HepG2 (cell line): ENCODE data around the gene ASL. TPM values are rescaled to one million over a fixed set of nuclear protein-coding genes. Genes with fewer than 3 reads are reported as not detected.
A peak's percentile ranks its signal among the peaks of the same experiment; 100 is the strongest.

ENCODE experiments used
- ATAC-seq: fragments of 200-7000 bp; cut with Tn5 transposase; 3 replicates; pipeline ENCODE4 v1.9.1; 2020; ENCODE audit warnings: mild to moderate bottlenecking, moderate library complexity
- BruUV-seq: library from RNA; stranded (reverse); fragments of 400-500 nt; replicated peaks from 2 replicates; lab custom pipeline; 2021; lab: Mats Ljungman, UMichigan
- CTCF ChIA-PET: fragments of 300-600 bp; formaldehyde crosslinking; extraction: SDS; loops from one replicate; lab custom pipeline; 2021; ENCODE audit warnings: low total read pairs, inconsistent platforms, low intra/inter-chr PET ratio; lab: Yijun Ruan, JAX
- POLR2A ChIA-PET: fragments of 350-600 bp; sonication (Branson Sonifier 250); formaldehyde crosslinking; loops from one replicate; lab custom pipeline; 2020; ENCODE audit warnings: antibody characterized with exemption, inconsistent platforms; lab: Yijun Ruan, JAX
- DNase-seq: peaks from one replicate; pipeline ENCODE4 v3.0.0-alpha.2; 2015; ENCODE audit warnings: low spot score
- FAIRE-seq: peaks from 3 replicates; lab custom pipeline; 2011; peaks lifted over from hg19 to GRCh38; lab: Jason Lieb, UNC
- H2AFZ ChIP-seq: one replicate; pipeline ENCODE4 v1.6.1; 2011; ENCODE audit warnings: low read length, inconsistent platforms
- H3K27ac ChIP-seq: fragments of 300-600 bp; 3 replicates; pipeline ENCODE4 v1.8.0; 2011; ENCODE audit warnings: mixed run types, mild to moderate bottlenecking, mixed read lengths, low read length, inconsistent platforms; ENCODE audit not compliant: insufficient read depth; ENCODE audit errors: extremely low read length
- H3K27me3 ChIP-seq, 2 experiments: fragments of 200-600 bp in 1 of 2; 2 replicates in 1 of 2; 3 replicates in 1 of 2; pipeline versions ENCODE4 v1.6.0 to v1.8.0; 2011; ENCODE audit warnings: low read length in 2 of 2, mild to moderate bottlenecking in 2 of 2, moderate library complexity in 2 of 2, inconsistent platforms in 1 of 2; ENCODE audit not compliant: insufficient read depth in 2 of 2, control insufficient read depth in 1 of 2
- H3K36me3 ChIP-seq, 2 experiments: fragments of 200-600 bp in 1 of 2; replicated peaks in 1 of 2; 2 replicates in 1 of 2; 3 replicates in 1 of 2; pipeline versions ENCODE4 v1.5.1 to v1.8.0; 2011; ENCODE audit warnings: low read length in 2 of 2, inconsistent platforms in 1 of 2; ENCODE audit not compliant: insufficient read depth in 2 of 2, control insufficient read depth in 1 of 2
- H3K4me1 ChIP-seq: 2 replicates; pipeline ENCODE4 v1.5.1; 2012; ENCODE audit warnings: low read length, inconsistent platforms; ENCODE audit not compliant: insufficient read depth
- H3K4me2 ChIP-seq: 2 replicates; pipeline ENCODE4 v1.6.0; 2011; ENCODE audit warnings: low read depth, low read length, inconsistent platforms
- H3K4me3 ChIP-seq, 3 experiments: fragments of 200-600 bp in 1 of 3; sonication (generic), shearing (Covaris generic) in 1 of 3; replicated peaks in 1 of 3; 2 replicates each; pipeline ENCODE4 v1.5.1; 2011 to 2016; ENCODE audit warnings: low read length in 3 of 3, inconsistent platforms in 2 of 3, low read depth in 2 of 3, mild to moderate bottlenecking in 2 of 3, control low read depth in 1 of 3, mixed read lengths in 1 of 3; ENCODE audit not compliant: insufficient read depth in 1 of 3
- H3K79me2 ChIP-seq: one replicate; pipeline ENCODE4 v1.6.1; 2011; ENCODE audit warnings: low read length, inconsistent platforms; ENCODE audit not compliant: insufficient read depth
- H3K9ac ChIP-seq: 2 replicates; pipeline ENCODE4 v1.6.0; 2011; ENCODE audit warnings: mild to moderate bottlenecking, low read depth, low read length, inconsistent platforms; ENCODE audit not compliant: insufficient read depth
- H3K9me3 ChIP-seq: 2 replicates; pipeline ENCODE4 v1.5.1; 2012; ENCODE audit warnings: mild to moderate bottlenecking, low read length
- H4K20me1 ChIP-seq: 2 replicates; pipeline ENCODE4 v1.6.0; 2011; ENCODE audit warnings: inconsistent platforms, mild to moderate bottlenecking, low read length, moderate library complexity; ENCODE audit not compliant: insufficient read depth
- FOSL2 ChIP-seq: sonication (generic); formaldehyde crosslinking; IDR thresholded peaks from 2 replicates; pipeline ENCODE4 v1.4.0; 2020; ENCODE audit warnings: missing genetic modification reagents
- FOXA1 ChIP-seq, 2 experiments: fragments of 450-650 bp in 1 of 2; sonication (generic) in 1 of 2; formaldehyde crosslinking in 1 of 2; IDR thresholded peaks; 2 replicates each; pipeline versions ENCODE4 v1.4.0 to v1.6.1; 2016 to 2020; ENCODE audit warnings: missing genetic modification reagents in 1 of 2
- HNRNPUL1 ChIP-seq: fragments of 200-400 bp; formaldehyde crosslinking; IDR thresholded peaks from 2 replicates; pipeline ENCODE4 v1.6.1; 2017; ENCODE audit warnings: low read depth, mild to moderate bottlenecking, low read length, moderate library complexity
- MBNL3 ChIP-seq: fragments of 250-450 bp; sonication (Bioruptor Pico); conservative IDR thresholded peaks from 2 replicates; pipeline ENCODE4 v1.8.0; 2022; ENCODE audit warnings: mild to moderate bottlenecking, inconsistent platforms
- MYNN ChIP-seq: sonication (generic); formaldehyde crosslinking; IDR thresholded peaks from 2 replicates; pipeline ENCODE4 v1.4.0; 2020; ENCODE audit warnings: mild to moderate bottlenecking, low read depth, missing genetic modification reagents
- TEAD3 ChIP-seq: optimal IDR thresholded peaks from 2 replicates; pipeline ENCODE3; 2016; ENCODE audit warnings: borderline replicate concordance
- ZNF597 ChIP-seq: sonication (generic); formaldehyde crosslinking; IDR thresholded peaks from 2 replicates; pipeline ENCODE4 v1.5.0; 2020; ENCODE audit warnings: missing genetic modification reagents
- ZNF609 ChIP-seq: sonication (generic); formaldehyde crosslinking; IDR thresholded peaks from 2 replicates; pipeline ENCODE4 v1.4.0; 2020; ENCODE audit warnings: mild to moderate bottlenecking, missing genetic modification reagents, borderline replicate concordance
- ZNF619 ChIP-seq: sonication (generic); formaldehyde crosslinking; IDR thresholded peaks from 2 replicates; pipeline ENCODE4 v1.4.0; 2020; ENCODE audit warnings: mild to moderate bottlenecking, missing genetic modification reagents
- WGBS: methylation state at CpG from one replicate; pipeline ENCODE4 v1.1.6; 2017; ENCODE audit warnings: low lambda C conversion rate; 5-methylcytosine and 5-hydroxymethylcytosine counted together
- in situ Hi-C: cut with HindIII; loops from 2 replicates; pipeline ENCODE4 v1.10.0; 2017; ENCODE audit warnings: low pct_unique_long_range_greater_than_20kb; ENCODE audit not compliant: extremely low pct_ligation_motif_present
- intact Hi-C: fragments of 100-400 bp; cut with micrococcal nuclease; formaldehyde crosslinking; loops from one replicate; pipeline ENCODE4 v1.10.0; 2022; ENCODE audit not compliant: unreplicated experiment
- polyA plus RNA-seq, 8 experiments: library from polyadenylated mRNA; depleted of rRNA in 3 of 8; stranded (reverse) in 7 of 8; unstranded in 1 of 8; fragments of >200 nt; fragmentation: Illumina TruSeq in 4 of 8; extraction: Trizol in 4 of 8; gene quantifications; 2 replicates each; pipeline versions ENCODE4 v1.2.1 to v1.2.3, GENCODE V29; 2011 to 2016; ENCODE audit warnings: low read depth in 4 of 8, missing spikeins in 1 of 8, mixed read lengths in 1 of 8; ENCODE audit not compliant: insufficient read depth in 1 of 8
- total RNA-seq, 5 experiments: library from RNA; depleted of rRNA; stranded (reverse); fragments of >200 nt; fragmentation: Illumina TruSeq; extraction: Trizol; gene quantifications; 2 replicates each; pipeline ENCODE4 v1.2.3, GENCODE V29; 2016; ENCODE audit warnings: low read depth in 1 of 5

Gene ASL
- total and polyA plus RNA-seq, 2 of the 13 experiments (the other 11 are each of a cell fraction or from before 2014, with no cell fraction given): 71.4 to 96.5 TPM

GRCh38 chr7:66110856-66111255 is 35.2 kb downstream of the ASL start:
- POLR2A ChIA-PET: interaction anchor here (1.1 kb wide), 1 partner anchor 36 kb away, joined by 3 read pairs; the partner anchor contains the start of gene ASL
- Histone ChIP-seq H3K4me1 (peaks cover 30% of the 10 kb centered on the region), H3K27ac (no peak overlapping the region), H3K9ac (no peak overlapping the region), H3K27me3 (no peaks in the 10 kb centered on the region), H3K36me3 (0 out of 5 replicates have a peak, but pooled peaks cover 0 to 2% of the 10 kb centered on the region in 2 experiments), H4K20me1 (no peaks in the 10 kb centered on the region), H3K4me2 (no peak overlapping the region), H2AFZ (no peak overlapping the region), H3K4me3 (no peak overlapping the region), H3K79me2 (peaks cover 8% of the 10 kb centered on the region), H3K9me3 (no peaks in the 10 kb centered on the region)
- ATAC-seq (no peak), FAIRE-seq (no peak), DNase-seq (peak; percentile 48)
- no peak for TF ChIP-seq FOXA1 (IDR thresholded peaks at IDR 0.05)
- no peak for TF ChIP-seq FOXA1 (CRISPR knock-in tag; IDR thresholded peaks at IDR 0.05)
- no peak for TF ChIP-seq MBNL3 (CRISPR knock-in tag)
- TF ChIP-seq ZNF597 (CRISPR knock-in tag): no peak
- peak; percentile 6 for TF ChIP-seq TEAD3
- TF ChIP-seq FOSL2 (CRISPR knock-in tag): peak; percentile 49
- TF ChIP-seq MYNN (CRISPR knock-in tag): no peak
- no peak for TF ChIP-seq ZNF609
- TF ChIP-seq ZNF619: no peak
- no peak for TF ChIP-seq HNRNPUL1
- WGBS: 9% methylated on average over 9 of the region's 9 CpGs
- intact Hi-C loops (loop anchor here (5.0 kb wide), 1 partner anchor 34 kb away; the partner anchor contains the start of gene ASL), in situ Hi-C loops (no loop called here)
- CTCF ChIA-PET: no interaction called here
- no TSS peak for BruUV-seq
